ENCODE results near the gene HOXA6.

HOXA6 gene

DNA sequence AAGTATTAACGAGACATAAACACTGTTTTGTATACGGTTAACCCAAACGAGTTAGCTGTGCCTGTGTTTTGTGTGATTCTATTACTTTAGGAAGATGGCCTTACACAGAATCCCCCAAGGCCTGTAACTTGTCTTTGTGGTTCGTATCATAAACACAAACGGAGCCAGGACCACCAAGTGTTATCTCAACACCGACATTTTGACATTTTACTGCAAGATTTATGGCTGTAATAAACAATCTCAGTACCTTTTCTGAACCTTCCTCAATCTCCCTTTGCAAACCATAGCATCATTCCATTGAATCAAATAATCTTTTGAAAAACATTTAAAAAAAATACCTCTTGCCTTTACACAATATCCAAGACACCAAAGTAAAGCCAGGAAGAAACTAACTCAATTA, 14.6 kb downstream of the HOXA6 start:
- TF ChIP-seq, protein P1, sequence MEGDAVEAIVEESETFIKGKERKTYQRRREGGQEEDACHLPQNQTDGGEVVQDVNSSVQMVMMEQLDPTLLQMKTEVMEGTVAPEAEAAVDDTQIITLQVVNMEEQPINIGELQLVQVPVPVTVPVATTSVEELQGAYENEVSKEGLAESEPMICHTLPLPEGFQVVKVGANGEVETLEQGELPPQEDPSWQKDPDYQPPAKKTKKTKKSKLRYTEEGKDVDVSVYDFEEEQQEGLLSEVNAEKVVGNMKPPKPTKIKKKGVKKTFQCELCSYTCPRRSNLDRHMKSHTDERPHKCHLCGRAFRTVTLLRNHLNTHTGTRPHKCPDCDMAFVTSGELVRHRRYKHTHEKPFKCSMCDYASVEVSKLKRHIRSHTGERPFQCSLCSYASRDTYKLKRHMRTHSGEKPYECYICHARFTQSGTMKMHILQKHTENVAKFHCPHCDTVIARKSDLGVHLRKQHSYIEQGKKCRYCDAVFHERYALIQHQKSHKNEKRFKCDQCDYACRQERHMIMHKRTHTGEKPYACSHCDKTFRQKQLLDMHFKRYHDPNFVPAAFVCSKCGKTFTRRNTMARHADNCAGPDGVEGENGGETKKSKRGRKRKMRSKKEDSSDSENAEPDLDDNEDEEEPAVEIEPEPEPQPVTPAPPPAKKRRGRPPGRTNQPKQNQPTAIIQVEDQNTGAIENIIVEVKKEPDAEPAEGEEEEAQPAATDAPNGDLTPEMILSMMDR (conservative IDR thresholded peaks at IDR 0.05; ENCODE audit: control insufficient read depth, insufficient read depth, low read depth, low read length), result no peak
- no peak overlapping the region for H3K4me3 ChIP-seq (ENCODE audit: control insufficient read depth, low read depth, low read length)

DNA sequence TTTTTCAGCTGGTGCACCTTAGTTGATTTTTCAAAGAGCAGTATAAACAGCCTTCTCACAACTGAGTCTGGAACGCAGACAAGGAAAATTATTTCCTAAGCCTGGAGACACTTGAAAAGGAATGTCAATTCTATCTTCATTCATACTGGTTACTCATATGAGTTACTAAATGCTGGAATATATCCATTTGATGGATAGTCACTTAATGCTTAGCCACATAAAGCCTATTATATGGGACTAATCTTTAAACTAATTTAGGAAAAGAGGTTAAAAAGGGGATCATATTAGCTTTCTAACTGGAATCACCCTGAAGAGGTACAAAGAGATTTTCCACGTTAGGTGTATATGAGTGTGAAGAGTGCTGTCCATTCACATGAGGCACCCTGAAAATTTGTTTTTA, 15.4 kb downstream of the HOXA6 start:
- H3K4me3 ChIP-seq (ENCODE audit: control insufficient read depth, low read depth, low read length), result no peak overlapping the region
- TF ChIP-seq, protein P1 (conservative IDR thresholded peaks at IDR 0.05; ENCODE audit: control insufficient read depth, insufficient read depth, low read depth, low read length), result no peak
- no peak for DNase-seq (ENCODE audit: low read depth)

More for the DNA sequence above, 14.6 kb downstream of the HOXA6 start:
- DNase-seq (ENCODE audit: low read depth), result no peak

DNA sequence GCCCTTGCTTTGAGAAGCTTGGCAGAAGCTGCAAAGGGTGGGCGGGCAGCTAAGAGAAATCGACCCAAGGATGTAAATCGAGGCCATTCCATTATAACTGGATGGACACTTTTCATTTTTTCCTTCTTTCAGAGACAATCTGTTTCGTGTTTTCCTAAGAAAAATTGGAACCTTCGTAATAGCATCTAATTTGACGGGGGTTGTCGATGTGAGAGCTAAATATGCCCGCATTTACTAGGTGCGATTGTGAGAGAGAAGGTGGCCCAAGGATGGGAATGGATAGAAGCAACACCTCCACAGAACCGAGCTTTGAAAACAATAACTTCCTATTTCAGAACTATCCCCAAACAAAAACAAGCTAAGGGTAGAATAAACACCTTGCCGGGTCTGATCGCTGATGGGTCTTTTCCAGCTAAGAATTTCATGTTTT, 16.2 kb downstream of the HOXA6 start:
- DNase-seq (ENCODE audit: low read depth), result no peak
- TF ChIP-seq, protein P1 (conservative IDR thresholded peaks at IDR 0.05; ENCODE audit: control insufficient read depth, insufficient read depth, low read depth, low read length), result no peak
- peak overlapping the region; percentile 74 for H3K4me3 ChIP-seq (ENCODE audit: control insufficient read depth, low read depth, low read length)

DNA sequence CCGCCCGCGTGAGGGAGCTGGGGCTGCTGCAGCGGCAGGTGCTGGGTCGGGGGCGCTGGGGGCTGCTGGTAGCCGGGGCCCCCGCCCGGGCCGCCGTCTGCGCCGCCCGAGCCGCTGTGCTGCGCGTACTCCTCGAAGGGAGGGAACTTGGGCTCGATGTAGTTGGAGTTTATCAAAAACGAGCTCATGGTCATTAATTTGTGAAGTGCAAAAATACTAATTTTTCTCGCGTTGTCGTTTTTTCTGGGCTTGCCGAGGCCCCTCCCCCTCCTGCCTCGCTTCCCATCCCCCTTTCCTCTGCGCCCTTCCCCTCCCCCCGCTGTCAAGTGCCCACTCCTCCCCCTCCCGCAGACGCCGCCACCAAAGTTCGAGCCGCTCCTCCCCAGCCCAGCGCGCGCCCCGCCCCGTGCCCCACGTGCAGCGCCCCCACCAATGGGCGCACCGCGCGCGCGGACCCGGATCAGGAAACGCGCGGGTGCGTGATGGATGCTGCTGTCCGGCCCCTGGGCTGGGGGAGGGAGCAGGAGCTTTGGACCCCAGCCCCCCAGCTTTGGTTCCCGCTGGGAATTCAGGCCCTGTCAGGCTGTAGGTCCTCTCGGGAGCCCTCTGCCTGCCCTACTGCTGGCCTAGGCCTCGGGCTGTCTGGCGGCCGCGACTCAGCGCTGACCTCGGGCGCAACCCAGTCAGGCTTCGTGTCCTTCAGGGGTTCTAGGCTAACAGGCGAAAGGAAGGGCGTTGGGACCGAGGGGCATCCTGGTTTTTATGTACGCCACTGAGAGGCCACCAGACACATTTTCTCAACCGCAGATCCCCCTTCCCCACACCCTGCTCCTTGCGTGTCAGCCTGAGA, 16.8 kb downstream of the HOXA6 start, which contains the start of gene HOXA4:
HOXA4 (minus strand) TSS at position 218 of the 850 bp plus-strand sequence; CDS start at position 194, 24 bp downstream.
- TF ChIP-seq, protein P1 (conservative IDR thresholded peaks at IDR 0.05; ENCODE audit: control insufficient read depth, insufficient read depth, low read depth, low read length), result no peak
- DNase-seq (ENCODE audit: low read depth), result peak; percentile 81
- H3K4me3 ChIP-seq (ENCODE audit: control insufficient read depth, low read depth, low read length), result peak within 1 kb of the TSS; percentile 74

DNA sequence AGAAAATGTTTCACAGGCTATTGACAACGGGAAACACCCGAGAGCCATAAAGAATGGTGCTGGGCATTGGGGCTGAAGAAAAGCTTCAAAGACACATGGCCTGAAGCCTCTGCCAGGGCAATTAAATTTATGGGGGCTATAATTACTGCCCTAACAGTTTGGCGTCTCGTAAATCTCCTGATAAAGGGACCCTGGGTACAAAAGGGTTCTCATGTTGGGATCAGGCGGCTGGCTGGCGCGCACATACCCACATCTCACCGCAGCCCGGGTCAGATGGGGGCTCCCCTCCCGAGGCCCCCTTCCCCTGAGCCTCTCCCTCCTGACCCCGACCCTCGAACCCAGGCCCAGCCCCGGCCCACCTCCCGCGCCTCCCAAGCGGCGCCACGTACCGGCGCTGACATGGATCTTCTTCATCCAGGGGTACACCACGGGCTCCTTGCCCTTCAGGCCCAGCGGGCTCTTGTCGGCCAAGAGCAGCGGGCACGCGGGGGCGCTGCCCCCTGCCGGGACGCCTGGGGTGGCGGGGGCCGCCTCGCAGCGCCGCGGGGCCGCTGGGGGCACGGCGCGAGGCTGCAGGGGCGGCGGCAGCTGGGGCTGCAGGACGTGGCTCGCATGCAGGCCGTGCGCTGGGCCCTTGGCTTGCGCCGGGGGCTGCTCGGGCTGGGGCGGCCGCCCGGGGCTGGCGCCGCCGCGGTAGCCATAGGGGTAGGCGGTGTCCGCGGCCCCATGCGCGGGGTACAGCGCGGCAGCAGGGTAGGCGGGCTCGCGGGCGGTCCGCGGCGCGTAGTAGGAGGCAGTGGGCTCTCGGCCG, 17.6 kb downstream of the HOXA6 start:
- DNase-seq (ENCODE audit: low read depth), result no peak
- TF ChIP-seq, protein P1 (conservative IDR thresholded peaks at IDR 0.05; ENCODE audit: control insufficient read depth, insufficient read depth, low read depth, low read length), result no peak
- peak overlapping the region; percentile 61 for H3K4me3 ChIP-seq (ENCODE audit: control insufficient read depth, low read depth, low read length)

DNA sequence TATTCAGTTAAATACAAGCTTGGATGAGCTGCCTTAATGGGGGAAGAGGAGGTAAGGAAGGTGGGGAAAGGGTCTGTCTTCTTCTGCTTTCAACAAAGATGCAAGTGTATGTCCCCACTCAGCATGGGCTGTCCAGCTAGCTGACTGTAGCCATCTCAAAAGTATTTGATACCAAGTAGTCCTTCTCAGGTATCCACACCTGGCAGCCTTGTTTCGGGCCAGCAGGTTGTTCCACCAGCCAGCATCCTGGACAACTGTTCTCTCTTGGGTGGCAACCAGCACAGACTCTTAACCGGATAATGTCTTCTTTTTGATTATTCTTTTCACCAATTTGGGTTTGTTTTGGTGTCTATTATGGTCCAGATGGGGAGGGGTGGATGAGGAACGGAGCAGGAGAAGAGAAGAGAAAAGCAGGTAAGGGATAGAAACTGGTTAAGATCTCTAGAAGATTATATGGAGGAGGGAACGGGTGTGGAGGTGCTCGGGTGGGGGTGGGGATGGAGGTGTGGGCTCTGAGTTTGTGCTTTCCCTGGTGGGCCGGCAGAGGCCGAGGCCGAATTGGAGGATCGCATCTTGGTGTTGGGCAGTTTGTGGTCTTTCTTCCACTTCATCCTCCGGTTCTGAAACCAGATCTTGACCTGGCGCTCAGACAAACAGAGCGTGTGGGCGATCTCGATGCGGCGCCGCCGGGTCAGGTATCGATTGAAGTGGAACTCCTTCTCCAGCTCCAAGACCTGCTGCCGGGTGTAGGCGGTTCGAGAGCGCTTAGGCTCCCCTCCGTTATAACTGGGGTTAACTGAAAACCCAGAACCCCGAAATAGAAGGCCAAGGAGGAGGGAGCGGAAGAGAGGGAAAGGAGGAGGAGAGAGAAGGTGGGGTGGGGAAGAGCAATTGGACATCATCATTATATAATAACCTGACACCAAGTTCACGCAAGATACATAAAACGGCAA, 18.5 kb downstream of the HOXA6 start:
- DNase-seq (ENCODE audit: low read depth), result no peak
- H3K4me3 ChIP-seq (ENCODE audit: control insufficient read depth, low read depth, low read length), result peak overlapping the region; percentile 46
- TF ChIP-seq, protein P1 (conservative IDR thresholded peaks at IDR 0.05; ENCODE audit: control insufficient read depth, insufficient read depth, low read depth, low read length), result no peak
